GM18517 (cell line): ENCODE results near the gene NUDT22.
A peak's percentile ranks its signal among the peaks of the same experiment; 100 is the strongest.

Experiments used
- ATAC-seq: cut with Tn5 transposase; IDR thresholded peaks from one replicate; pipeline ENCODE4 v1.9.1; 2021; ENCODE audit warnings: mild to moderate bottlenecking, moderate library complexity; ENCODE audit not compliant: unreplicated experiment

NUDT22 gene

GRCh38 chr11:64206457-64207255 is 19.4 kb upstream of the NUDT22 start, which contains the start of gene FERMT3:
Gene FERMT3, plus strand, starts transcription at chr11:64206721. Its CDS starts 644 bp downstream, at chr11:64207365.
- peak; percentile 15 for ATAC-seq

GRCh38 chr11:64207256-64208085 is 18.6 kb upstream of the NUDT22 start:
- peak; percentile 47 for ATAC-seq

- ATAC-seq: no peak
Observed at GRCh38 chr11:64208086-64208795, 17.8 kb upstream of the NUDT22 start.

- ATAC-seq: no peak
Observed at GRCh38 chr11:64208796-64209562, 17.1 kb upstream of the NUDT22 start.

- ATAC-seq: no peak
Observed at GRCh38 chr11:64209563-64209843, 16.6 kb upstream of the NUDT22 start.

GRCh38 chr11:64210301-64211020 is 15.6 kb upstream of the NUDT22 start:
- ATAC-seq: no peak

- no peak for ATAC-seq
Observed at GRCh38 chr11:64211181-64211872, 14.7 kb upstream of the NUDT22 start.

GRCh38 chr11:64216879-64217278 is 9.2 kb upstream of the NUDT22 start:
- ATAC-seq: no peak

- ATAC-seq: no peak
Observed at GRCh38 chr11:64218628-64219353, 7.3 kb upstream of the NUDT22 start.

- no peak for ATAC-seq
Observed at GRCh38 chr11:64219354-64219684, 6.8 kb upstream of the NUDT22 start.

GRCh38 chr11:64219755-64220154 is 6.3 kb upstream of the NUDT22 start:
- no peak for ATAC-seq

GRCh38 chr11:64220271-64220670 is 5.8 kb upstream of the NUDT22 start:
- no peak for ATAC-seq

GRCh38 chr11:64220798-64221197 is 5.3 kb upstream of the NUDT22 start:
- no peak for ATAC-seq

GRCh38 chr11:64222651-64223000 is 3.4 kb upstream of the NUDT22 start:
- ATAC-seq: no peak

GRCh38 chr11:64223001-64223651 is 2.9 kb upstream of the NUDT22 start:
- no peak for ATAC-seq

- no peak for ATAC-seq
Observed at GRCh38 chr11:64224151-64224890, 1.8 kb upstream of the NUDT22 start.

GRCh38 chr11:64224891-64225607 is 1.0 kb upstream of the NUDT22 start:
- ATAC-seq: no peak
